Fibroblast of the aortic adventitia (primary cell): ENCODE data around the gene GNGT2. TPM values are rescaled to one million over a fixed set of nuclear protein-coding genes. Genes with fewer than 3 reads are reported as not detected.

Experiments used
- DNase-seq: peaks from one replicate; pipeline ENCODE4 v3.0.0-alpha.2; 2010; ENCODE audit warnings: low read depth
- H3K4me3 ChIP-seq: 2 replicates; pipeline ENCODE4 v1.5.1; 2011; ENCODE audit warnings: low read depth, mild to moderate bottlenecking, control low read depth, low read length, moderate library complexity
- total RNA-seq: library from RNA; depleted of rRNA; stranded (reverse); fragments of >200 nt; gene quantifications from 2 replicates; pipeline ENCODE4 v1.2.3, GENCODE V29; 2012; ENCODE audit warnings: low replicate concordance
- TF ChIP-seq, protein P1 (sequence below): IDR thresholded peaks from 2 replicates; pipeline ENCODE4 v1.5.1; 2011; ENCODE audit warnings: mild to moderate bottlenecking, low read length, control low read depth, inconsistent platforms; ENCODE audit not compliant: insufficient read depth

The GNGT2 gene
- total RNA-seq, 1 donor, result 0.45 TPM

- peak; percentile 7 for DNase-seq
- TF ChIP-seq, protein P1, sequence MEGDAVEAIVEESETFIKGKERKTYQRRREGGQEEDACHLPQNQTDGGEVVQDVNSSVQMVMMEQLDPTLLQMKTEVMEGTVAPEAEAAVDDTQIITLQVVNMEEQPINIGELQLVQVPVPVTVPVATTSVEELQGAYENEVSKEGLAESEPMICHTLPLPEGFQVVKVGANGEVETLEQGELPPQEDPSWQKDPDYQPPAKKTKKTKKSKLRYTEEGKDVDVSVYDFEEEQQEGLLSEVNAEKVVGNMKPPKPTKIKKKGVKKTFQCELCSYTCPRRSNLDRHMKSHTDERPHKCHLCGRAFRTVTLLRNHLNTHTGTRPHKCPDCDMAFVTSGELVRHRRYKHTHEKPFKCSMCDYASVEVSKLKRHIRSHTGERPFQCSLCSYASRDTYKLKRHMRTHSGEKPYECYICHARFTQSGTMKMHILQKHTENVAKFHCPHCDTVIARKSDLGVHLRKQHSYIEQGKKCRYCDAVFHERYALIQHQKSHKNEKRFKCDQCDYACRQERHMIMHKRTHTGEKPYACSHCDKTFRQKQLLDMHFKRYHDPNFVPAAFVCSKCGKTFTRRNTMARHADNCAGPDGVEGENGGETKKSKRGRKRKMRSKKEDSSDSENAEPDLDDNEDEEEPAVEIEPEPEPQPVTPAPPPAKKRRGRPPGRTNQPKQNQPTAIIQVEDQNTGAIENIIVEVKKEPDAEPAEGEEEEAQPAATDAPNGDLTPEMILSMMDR, result no peak
- H3K4me3 ChIP-seq, result no peak overlapping the region
Measured at GRCh38 chr17:49157784-49158183, 52.6 kb downstream of the GNGT2 start.

DNA sequence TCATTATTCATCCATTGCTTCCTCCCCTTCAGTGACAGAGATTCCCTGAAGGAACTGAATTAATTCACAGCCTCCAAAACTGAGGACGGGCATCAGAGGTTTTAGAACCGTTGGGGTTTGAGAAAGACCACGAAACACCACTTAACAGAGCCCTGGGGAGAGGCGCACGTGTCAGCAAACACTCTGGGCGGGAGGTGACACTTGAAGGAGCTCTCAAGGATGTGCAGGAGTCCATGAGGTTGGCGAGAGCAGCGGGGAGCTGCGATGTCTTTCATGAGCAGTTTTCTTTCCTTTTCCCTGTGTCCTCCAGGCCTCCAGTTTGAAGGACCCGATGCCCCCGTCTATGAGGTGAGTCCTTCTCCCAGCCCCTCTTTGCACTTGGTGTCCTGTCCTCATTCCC is 54.1 kb downstream of the GNGT2 start:
- no peak for DNase-seq
- H3K4me3 ChIP-seq, result no peak overlapping the region
- TF ChIP-seq, protein P1, result no peak

Other genes with a start within 250 kb of the GNGT2 start
- not detected in 2 replicates for gene GIP, start 242.0 kb downstream of the GNGT2 start, total RNA-seq
- 0.49 and 5.0 TPM in 2 replicates for gene IGF2BP1, start 213.2 kb downstream of the GNGT2 start, total RNA-seq
- gene B4GALNT2, start 77.8 kb downstream of the GNGT2 start, total RNA-seq, result 0.45 TPM in 1 of 2 replicates, not detected in the other
- 0.18 TPM in 1 of 2 replicates, not detected in the other for gene ABI3, start 133 bp upstream of the GNGT2 start, total RNA-seq
- 0.09 TPM in 1 of 2 replicates, not detected in the other for gene PHOSPHO1, start 20.2 kb upstream of the GNGT2 start, total RNA-seq
- 25.6 and 27.7 TPM in 2 replicates for gene ZNF652, start 151.7 kb upstream of the GNGT2 start, total RNA-seq
- 48.3 and 103 TPM in 2 replicates for gene PHB1, start 204.3 kb upstream of the GNGT2 start, total RNA-seq